Measurements from ENCODE around the gene N4BP2.

Gene N4BP2

GRCh38 chr4:40038977-40039376, 17.7 kb upstream of the N4BP2 start:
- no peak for DNase-seq

GRCh38 chr4:40040908-40041307, 15.7 kb upstream of the N4BP2 start:
- in situ Hi-C loops (cut with HindIII; ENCODE audit: low pct_ligation_motif_present, low sequenced_read_pairs), result no loop called here
- Histone ChIP-seq H3K27me3 (replicated peaks) (no peaks in the 10 kb centered on the region), H3K4me3 (ENCODE audit: low read depth, low read length) (no peak overlapping the region), H3K27ac (no peak overlapping the region), H3K36me3 (replicated peaks) (no peaks in the 10 kb centered on the region)
- no peak for TF ChIP-seq CTCF (IDR thresholded peaks at IDR 0.05; ENCODE audit: low read depth, low read length, missing control alignments)
- DNase-seq, result no peak

More at GRCh38 chr4:40038977-40039376, 17.7 kb upstream of the N4BP2 start:
- in situ Hi-C loops (cut with HindIII; ENCODE audit: low pct_ligation_motif_present, low sequenced_read_pairs), result no loop called here
- TF ChIP-seq CTCF (IDR thresholded peaks at IDR 0.05; ENCODE audit: low read depth, low read length, missing control alignments), result no peak
- Histone ChIP-seq H3K27ac (no peak overlapping the region), H3K4me3 (ENCODE audit: low read depth, low read length) (no peak overlapping the region), H3K36me3 (replicated peaks) (no peaks in the 10 kb centered on the region), H3K27me3 (replicated peaks) (no peaks in the 10 kb centered on the region)

- TF ChIP-seq CTCF (IDR thresholded peaks at IDR 0.05; ENCODE audit: low read depth, low read length, missing control alignments), result no peak
- DNase-seq, result no peak
- Histone ChIP-seq H3K4me3 (ENCODE audit: low read depth, low read length) (no peak overlapping the region), H3K27me3 (replicated peaks) (no peaks in the 10 kb centered on the region), H3K27ac (no peak overlapping the region), H3K36me3 (replicated peaks) (no peaks in the 10 kb centered on the region)
- in situ Hi-C loops (cut with HindIII; ENCODE audit: low pct_ligation_motif_present, low sequenced_read_pairs), result no loop called here
Observed at GRCh38 chr4:40043786-40044185, 12.9 kb upstream of the N4BP2 start.

GRCh38 chr4:40046311-40046980, 10.2 kb upstream of the N4BP2 start:
- H3K27me3 ChIP-seq (replicated peaks), result no peaks in the 10 kb centered on the region
- no peak overlapping the region for H3K4me3 ChIP-seq (ENCODE audit: low read depth, low read length)
- H3K36me3 ChIP-seq (replicated peaks), result no peaks in the 10 kb centered on the region
- no peak overlapping the region for H3K27ac ChIP-seq
- peak; percentile 62 for DNase-seq
- in situ Hi-C loops (cut with HindIII; ENCODE audit: low pct_ligation_motif_present, low sequenced_read_pairs), result no loop called here
- peak; percentile 23 for TF ChIP-seq CTCF (IDR thresholded peaks at IDR 0.05; ENCODE audit: low read depth, low read length, missing control alignments)

GRCh38 chr4:40053161-40053560, 3.5 kb upstream of the N4BP2 start:
- no peak for TF ChIP-seq CTCF (IDR thresholded peaks at IDR 0.05; ENCODE audit: low read depth, low read length, missing control alignments)
- Histone ChIP-seq H3K27ac (no peak overlapping the region), H3K4me3 (ENCODE audit: low read depth, low read length) (no peak overlapping the region), H3K36me3 (replicated peaks) (no peaks in the 10 kb centered on the region), H3K27me3 (replicated peaks) (no peaks in the 10 kb centered on the region)
- in situ Hi-C loops (cut with HindIII; ENCODE audit: low pct_ligation_motif_present, low sequenced_read_pairs), result no loop called here
- DNase-seq, result no peak

- H3K4me3 ChIP-seq (ENCODE audit: low read depth, low read length), result peak overlapping the region; percentile 65
- TF ChIP-seq CTCF (IDR thresholded peaks at IDR 0.05; ENCODE audit: low read depth, low read length, missing control alignments), result no peak
- peak overlapping the region; percentile 94 for H3K27ac ChIP-seq
- in situ Hi-C loops (cut with HindIII; ENCODE audit: low pct_ligation_motif_present, low sequenced_read_pairs), result no loop called here
- no peaks in the 10 kb centered on the region for H3K27me3 ChIP-seq (replicated peaks)
- H3K36me3 ChIP-seq (replicated peaks), result no peaks in the 10 kb centered on the region
- no peak for DNase-seq
Observed at GRCh38 chr4:40055511-40055862, 1.2 kb upstream of the N4BP2 start.
